Keratinocyte (primary cell): ENCODE results near the gene PRUNE1.

ENCODE experiments used
- CTCF ChIP-seq, 3 experiments: IDR thresholded peaks in 1 of 3; conservative IDR thresholded peaks in 1 of 3; optimal IDR thresholded peaks in 1 of 3; 2 replicates in 2 of 3; 3 replicates in 1 of 3; pipeline versions ENCODE3 to v1.5.1; 2011; ENCODE audit warnings: low read length in 3 of 3, mild to moderate bottlenecking in 3 of 3, moderate library complexity in 2 of 3, control low read depth in 1 of 3, inconsistent platforms in 1 of 3; ENCODE audit not compliant: insufficient read depth in 2 of 3; ENCODE audit errors: extremely low read depth in 1 of 3
- EZH2 ChIP-seq: IDR thresholded peaks from one replicate; pipeline ENCODE4 v1.6.1; 2012; ENCODE audit warnings: inconsistent platforms, mild to moderate bottlenecking, low read length, moderate library complexity

DNA sequence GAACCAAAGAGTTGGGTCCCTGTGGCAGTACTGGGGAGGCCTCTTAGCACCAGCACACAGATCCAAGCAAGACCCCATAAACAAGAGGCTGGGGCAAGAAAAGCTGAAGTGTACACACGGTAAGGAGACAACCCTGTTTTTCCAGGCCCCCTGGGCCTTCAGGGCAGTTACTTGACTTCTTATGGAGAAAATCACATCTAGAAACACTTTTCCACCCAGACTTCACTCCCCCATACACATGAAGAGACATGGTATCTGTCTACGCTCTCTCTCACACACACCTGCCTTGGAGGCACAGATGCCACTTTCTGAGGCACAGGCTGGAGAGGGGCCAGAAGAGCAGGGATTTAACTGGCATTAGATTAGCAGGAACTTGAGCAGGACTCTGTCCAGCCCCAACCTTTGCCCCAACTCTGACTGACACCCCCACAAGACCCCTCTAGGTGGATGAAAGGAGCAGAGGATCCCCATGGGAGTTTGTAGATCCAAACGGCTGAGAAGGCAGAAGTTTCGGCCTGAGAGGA is 35.8 kb upstream of the PRUNE1 start:
- TF ChIP-seq CTCF (optimal IDR thresholded peaks at IDR 0.05 in 1 of 3, IDR thresholded peaks at IDR 0.05 in 1 of 3, conservative IDR thresholded peaks at IDR 0.05 in 1 of 3; ENCODE audit: extremely low read depth in 1 of 3, insufficient read depth in 2 of 3, low read length in 3 of 3) = no peak
- TF ChIP-seq EZH2 = no peak
